GM15510 (cell line): ENCODE measurements around the gene GPC1.

Experiments
- POLR2A ChIP-seq: IDR thresholded peaks from 3 replicates; pipeline ENCODE4 v1.6.1; 2011; ENCODE audit warnings: borderline replicate concordance; ENCODE audit not compliant: insufficient read length; ENCODE audit errors: extremely low read depth

GPC1 gene

DNA sequence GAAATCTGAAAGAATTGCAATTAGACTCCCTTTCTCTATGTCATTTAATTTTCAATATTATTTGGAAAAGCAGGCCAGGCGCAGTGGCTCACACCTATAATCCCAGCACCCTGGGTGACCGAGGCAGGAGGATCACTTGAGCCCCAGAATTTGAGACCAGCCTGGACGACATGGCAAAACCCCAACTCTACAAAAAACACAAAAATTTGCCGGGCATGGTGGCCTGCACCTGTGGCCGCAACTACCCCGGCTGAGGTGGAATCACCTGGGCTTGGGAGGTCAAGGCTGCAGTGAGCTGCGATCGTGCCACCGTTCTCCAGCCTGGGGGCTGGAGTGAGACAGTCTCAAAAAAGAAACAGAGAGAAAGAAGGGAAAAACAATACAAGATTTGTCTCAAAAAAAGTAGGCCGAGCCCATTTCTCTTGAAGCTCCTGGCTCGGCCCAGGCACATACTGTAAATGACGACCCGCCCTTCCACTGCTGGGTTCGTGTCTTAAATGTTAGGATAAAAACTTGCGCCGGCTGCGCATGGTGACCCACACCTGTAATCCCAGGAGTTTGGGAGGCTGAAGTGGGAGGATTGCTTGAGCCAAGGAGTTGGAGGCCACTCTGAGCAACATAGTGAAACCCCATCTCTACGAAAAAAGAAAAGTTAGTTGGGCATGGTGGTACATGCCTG is 31.1 kb upstream of the GPC1 start:
- no peak for TF ChIP-seq POLR2A

DNA sequence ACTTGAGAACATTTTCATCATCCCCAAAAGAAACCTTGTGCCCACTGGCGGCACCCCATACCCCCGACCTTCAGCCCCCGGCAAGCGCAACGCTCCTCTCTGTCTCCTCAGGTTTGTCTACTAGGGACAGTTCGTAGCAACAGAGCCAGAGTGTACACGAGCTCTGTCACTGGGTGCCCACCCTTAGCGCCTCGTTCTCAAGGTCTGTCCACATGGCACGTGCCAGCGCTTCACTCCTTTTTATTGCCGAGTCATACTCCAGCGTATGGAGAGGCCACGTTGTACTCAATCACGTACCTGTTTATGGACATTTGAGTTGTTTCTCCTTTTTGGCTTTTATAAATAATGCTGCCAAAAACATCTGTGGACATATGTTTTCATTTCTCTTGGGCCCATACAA is 30.3 kb upstream of the GPC1 start:
- no peak for TF ChIP-seq POLR2A

DNA sequence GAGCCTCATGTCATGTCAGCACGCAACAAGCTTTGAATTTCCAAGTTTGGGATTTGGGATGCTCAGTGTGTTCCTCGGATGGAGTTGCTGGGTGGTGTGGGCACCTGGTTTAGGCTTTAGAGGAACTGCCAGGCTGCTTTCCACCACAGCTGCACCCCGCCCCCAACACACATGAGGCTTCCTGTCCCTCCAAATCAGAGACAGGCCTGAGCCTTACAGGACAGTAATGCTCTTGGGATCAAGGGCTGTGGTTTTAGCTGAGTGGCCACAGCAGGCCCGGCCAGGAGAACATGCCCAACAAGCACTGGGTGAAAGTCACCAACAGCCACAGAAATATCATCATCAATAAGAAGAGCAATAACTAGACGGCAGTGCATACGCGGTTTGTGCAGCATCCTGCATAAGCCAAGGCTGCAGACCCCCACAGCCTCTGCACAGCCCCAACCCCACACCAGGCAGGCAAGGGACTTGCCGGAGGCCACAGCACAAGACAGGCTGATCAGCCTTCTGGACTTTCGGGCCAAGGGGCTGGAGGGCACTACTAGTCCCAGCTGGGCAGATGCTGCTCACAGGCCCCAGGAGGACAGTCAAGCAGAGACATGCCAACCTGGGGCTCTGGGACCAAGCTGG is 29.7 kb upstream of the GPC1 start:
- TF ChIP-seq POLR2A: no peak

DNA sequence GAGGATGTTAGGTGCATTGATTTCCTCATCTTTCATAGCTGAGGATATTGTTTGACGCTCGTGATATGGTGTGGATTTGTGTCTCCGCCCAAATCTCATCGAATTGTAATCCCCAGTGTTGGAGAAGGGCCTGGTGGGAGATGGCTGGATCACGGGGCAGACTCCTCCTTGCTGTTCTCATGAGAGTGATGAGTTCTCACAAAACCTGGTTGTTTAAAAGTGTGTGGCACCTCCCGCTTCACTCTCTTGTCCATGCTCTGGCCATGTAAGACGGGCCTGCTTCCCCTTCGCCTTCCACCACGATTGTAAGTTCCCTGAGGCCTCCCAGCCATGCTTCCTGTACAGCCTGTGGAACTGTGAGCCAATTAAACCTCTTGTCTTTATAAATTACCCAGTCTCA is 28.4 kb upstream of the GPC1 start:
- no peak for TF ChIP-seq POLR2A

DNA sequence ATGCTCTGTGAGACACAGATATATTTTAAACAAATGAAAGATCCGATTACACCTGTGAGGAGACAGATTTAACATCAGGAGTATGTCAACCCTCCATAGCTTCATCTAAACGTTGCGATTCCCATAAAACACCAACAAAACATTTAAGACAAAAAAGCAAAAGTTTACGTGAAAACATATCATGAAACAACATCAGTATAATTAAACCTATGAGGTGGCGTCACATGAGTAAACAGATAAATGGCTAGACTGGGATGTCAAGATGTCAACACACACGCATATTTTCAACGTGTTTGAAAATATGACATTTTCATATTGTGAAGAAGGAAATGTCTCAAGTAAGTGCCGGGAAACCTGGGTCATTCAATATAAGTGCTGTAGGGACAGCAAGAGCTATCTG is 25.5 kb upstream of the GPC1 start:
- no peak for TF ChIP-seq POLR2A

DNA sequence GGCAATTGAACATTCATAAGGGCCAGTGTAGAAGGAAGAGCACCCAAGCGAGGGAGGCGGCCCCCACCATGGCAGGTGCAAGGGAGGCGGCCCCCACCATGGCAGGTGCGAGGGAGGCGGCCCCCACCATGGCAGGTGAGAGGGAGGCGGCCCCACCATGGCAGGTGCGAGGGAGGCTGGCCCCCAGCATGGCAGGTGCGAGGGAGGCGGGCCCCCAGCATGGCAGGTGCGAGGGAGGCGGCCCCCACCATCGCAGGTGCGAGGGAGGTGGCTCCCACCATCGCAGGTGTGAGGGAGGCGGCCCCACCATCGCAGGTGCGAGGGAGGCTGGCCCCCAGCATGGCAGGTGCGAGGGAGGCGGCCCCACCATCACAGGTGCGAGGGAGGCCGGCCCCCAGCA is 24.7 kb upstream of the GPC1 start:
- TF ChIP-seq POLR2A: no peak

DNA sequence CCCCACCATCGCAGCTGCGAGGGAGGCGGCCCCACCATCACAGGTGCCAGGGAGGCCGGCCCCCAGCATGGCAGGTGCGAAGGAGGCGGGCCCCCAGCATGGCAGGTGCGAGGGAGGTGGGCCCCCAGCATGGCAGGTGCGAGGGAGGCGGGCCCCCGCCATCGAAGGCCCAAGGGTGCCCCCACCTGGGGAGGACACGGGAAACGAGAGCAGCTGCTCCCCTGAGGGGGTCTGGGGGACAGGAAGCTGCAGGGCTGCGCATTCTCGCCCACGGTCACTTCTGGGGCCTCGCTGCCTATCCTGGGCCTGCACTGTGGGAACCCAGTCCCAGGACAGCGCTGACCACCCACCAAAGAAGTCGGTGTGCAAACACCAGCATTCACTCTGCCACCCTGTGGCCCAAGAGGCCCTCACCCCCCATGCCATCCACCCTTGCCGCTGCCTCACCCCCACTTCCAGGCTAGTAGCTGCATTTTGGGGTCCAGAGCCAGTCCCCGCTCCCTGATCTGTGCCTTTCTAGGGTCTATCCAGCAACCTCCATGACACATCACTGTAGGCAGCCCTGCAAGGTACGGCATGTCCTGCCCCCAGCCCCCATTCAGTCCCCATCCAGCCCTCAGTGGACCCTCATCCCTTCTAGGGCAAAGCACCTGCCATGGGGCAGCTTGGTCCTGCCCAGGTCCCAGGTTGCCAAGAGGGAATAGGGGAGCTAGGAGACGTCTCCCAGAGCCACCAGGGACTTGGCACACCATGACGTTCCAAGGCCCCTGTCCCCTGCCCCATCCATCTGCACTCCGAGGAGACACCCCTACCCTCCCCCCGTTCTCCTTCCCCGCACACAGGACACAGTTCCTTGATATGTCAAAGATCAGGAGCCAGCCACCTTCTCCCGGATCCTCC is 24.0 kb upstream of the GPC1 start:
- TF ChIP-seq POLR2A: no peak

DNA sequence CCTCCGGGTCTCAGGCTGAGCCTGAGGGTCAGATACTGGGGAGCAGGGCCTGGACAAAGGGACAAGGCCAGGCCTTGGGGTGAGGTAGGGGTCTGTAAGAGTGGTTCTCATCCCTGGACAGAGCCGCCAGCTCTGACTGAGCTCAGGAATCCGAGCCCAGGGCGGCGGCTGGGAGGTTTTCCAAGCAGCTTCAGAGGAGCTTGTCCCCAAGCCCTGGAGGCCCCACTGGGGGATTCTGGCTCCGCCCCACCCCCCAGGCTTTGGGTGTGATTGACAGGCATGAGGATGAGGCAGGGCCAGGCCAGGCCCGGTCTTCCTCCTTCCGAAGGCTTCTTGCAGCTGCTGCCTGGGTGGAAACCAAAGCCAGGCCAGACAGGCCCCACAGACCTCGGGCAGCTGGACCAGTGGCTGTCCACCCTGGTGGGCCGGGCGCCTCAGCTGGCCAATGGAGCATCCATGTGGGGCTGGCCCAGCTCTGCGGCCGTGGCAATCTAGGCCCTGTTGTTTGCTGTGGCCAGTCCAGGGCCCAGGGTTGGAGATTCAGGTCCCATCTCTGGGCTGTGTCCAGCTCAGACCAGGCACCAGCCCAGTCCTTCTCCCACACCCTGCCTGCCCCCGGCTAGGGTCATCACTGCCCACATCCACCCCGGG is 23.1 kb upstream of the GPC1 start:
- no peak for TF ChIP-seq POLR2A

DNA sequence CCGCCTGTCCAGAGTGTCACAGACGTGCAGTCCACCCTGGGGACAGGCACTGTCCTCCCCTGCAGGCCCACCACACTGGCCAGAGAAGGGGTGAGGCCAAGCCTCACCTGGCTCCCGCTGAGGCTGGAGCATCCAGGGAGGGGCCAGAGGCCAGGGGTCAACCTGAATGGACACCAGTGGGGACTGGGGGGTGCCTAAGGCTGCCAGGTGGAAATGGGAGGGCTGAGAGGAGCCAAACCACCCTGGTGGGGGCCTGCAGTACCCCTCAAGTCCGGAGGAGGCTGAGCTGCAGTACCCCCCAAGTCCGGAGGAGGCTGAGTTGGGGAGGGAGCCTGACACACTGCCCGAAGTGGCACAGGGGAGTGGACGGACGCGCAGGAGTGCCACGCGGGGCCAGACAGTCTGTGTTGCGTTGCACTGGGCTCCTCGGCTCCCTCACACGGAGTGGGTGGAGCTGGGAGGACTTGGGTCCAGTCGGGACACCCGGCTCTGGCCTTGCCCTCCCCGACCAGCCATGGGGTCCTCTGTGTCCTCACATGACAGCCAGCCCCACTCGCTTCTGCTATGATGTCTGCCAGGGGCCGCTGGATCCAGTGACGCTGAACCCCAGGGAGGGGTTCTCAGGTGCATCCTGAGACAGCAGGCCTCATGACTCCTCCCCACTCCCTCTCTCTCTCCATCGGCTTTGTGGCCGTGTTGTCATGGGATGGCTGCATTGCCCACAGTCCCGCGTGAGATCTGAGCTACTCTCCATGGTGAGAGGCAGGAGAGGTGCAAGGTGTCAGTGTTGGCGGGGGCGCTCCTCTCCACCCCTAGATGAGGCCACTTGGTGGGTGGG is 22.3 kb upstream of the GPC1 start:
- no peak for TF ChIP-seq POLR2A

DNA sequence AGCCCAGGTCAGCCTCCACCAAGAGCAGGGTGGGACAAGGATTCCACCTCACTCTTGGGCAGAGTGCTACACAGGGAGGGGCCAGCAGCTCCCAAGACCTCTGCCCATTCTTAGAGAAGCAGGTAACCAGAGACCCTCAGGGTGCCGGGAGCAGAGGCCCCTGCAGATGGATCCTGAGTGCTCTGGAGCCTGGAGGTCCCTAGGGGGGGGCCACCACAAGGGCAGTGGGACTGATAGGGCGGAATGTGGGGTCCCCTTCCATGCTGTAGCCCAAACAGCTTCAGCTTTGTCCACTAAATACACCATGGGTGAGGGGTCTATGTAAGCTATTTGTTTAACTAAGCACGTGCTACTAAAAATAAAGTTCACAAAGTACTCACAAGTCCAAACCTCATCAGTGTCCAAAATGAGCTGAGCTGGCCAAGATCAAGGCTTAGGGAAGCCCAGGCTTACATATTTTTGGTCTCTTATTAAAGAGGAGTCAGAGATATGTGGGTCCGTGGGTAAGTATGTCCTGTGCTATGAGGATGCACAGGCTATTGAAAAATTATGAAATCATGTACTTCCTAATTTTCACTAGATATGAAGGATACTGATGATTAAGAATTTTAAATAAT is 21.5 kb upstream of the GPC1 start:
- TF ChIP-seq POLR2A: no peak

DNA sequence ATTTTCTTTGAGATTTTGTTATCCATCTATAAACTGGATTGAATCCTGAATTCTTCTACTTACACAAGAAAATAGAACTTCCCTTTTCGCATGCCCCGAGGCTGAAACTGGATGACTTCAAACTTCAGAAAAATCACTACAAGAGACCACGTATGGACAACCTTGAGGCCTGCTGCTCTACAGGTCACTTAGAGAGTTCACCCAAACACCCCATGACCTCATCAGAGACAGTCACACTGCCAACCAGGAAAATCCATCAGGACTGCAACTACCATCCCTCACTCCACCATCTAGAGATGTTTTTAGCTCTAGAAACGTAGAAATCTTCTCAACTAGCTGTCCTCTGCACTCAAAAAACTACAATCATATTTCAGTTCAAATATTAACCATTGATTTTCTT is 18.6 kb upstream of the GPC1 start:
- no peak for TF ChIP-seq POLR2A

DNA sequence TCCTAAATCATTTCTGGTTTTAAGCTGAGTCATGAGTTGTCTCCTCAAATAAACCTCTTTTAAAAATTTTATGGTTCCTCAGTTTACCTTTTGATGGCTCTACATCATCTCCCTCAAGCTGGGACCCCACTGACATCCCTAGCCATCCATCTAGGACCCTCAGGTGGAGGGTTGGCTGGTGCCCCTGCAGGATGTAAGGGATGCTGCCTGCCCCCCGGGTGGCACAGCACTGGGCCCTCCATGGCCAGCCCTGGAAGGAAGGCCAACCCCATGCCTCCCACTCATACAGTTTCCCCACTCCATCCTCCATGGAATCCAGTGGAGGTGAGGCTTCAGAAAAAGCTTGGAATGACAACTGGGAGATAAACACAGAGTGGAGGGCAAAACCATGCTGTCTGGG is 17.2 kb upstream of the GPC1 start:
- no peak for TF ChIP-seq POLR2A

DNA sequence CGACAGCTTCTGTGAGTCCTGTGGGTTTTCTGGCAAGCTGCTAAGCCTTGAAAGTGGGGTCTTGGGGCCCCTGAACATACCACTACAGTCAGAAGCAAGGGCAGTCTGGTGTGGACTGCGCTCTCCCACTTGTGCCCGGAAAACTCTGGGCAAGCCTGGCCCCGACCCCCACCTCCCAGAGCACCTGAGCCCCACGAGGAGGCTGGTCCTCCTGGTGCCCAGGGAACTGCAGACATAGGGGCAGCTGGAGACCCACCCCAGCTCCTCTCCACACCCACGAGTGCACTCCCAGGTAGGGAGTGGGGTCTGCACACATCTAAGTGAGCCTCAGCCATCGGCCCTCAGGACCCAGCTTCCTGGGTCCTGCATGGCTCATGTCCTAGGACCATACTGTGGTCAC is 16.2 kb upstream of the GPC1 start:
- TF ChIP-seq POLR2A: no peak

DNA sequence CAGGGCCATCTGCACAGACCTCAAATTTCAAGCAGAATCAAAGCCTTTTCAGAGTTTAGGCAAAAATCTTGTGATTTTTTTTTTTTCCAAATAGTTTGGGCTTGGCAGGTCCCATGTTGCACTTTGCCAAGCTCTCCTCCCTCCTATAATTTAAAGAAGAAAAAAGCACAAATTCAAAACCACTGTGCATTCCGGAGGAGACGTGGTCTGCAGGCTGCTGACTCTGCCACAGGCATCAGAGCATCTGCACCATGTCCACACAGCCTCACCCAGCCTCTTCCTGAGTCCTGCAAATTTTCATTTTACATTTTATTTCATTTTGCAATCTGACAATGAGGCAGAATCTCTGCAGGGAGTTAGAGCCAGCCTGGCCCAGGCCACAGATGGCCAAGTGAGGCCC is 15.7 kb upstream of the GPC1 start:
- no peak for TF ChIP-seq POLR2A
